GM18520 (cell line): ENCODE data around the gene PLCB1.

ENCODE experiments used
- ATAC-seq: cut with Tn5 transposase; IDR thresholded peaks from one replicate; pipeline ENCODE4 v1.9.1; 2021; ENCODE audit not compliant: unreplicated experiment

PLCB1 gene

GRCh38 chr20:8744228-8744844, 612.3 kb downstream of the PLCB1 start:
- no peak for ATAC-seq

- no peak for ATAC-seq
Measured at GRCh38 chr20:8749101-8749500, 617.0 kb downstream of the PLCB1 start.

GRCh38 chr20:8749986-8750385, 617.9 kb downstream of the PLCB1 start:
- ATAC-seq, result no peak

- ATAC-seq, result no peak
Measured at GRCh38 chr20:8755340-8756118, 623.5 kb downstream of the PLCB1 start.

- no peak for ATAC-seq
Measured at GRCh38 chr20:8756410-8756809, 624.3 kb downstream of the PLCB1 start.

- ATAC-seq, result no peak
Measured at GRCh38 chr20:8757146-8757545, 625.1 kb downstream of the PLCB1 start.

- ATAC-seq, result no peak
Measured at GRCh38 chr20:8764344-8764962, 632.4 kb downstream of the PLCB1 start.

GRCh38 chr20:8766868-8767390, 634.9 kb downstream of the PLCB1 start:
- ATAC-seq, result no peak

GRCh38 chr20:8774412-8774811, 642.3 kb downstream of the PLCB1 start:
- ATAC-seq, result no peak

GRCh38 chr20:8777911-8778310, 645.8 kb downstream of the PLCB1 start:
- ATAC-seq, result no peak

GRCh38 chr20:8778387-8778786, 646.3 kb downstream of the PLCB1 start:
- no peak for ATAC-seq

- no peak for ATAC-seq
Measured at GRCh38 chr20:8780915-8781314, 648.8 kb downstream of the PLCB1 start.

GRCh38 chr20:8782804-8783203, 650.7 kb downstream of the PLCB1 start:
- no peak for ATAC-seq

GRCh38 chr20:8783734-8784133, 651.7 kb downstream of the PLCB1 start:
- ATAC-seq, result no peak

- no peak for ATAC-seq
Measured at GRCh38 chr20:8786383-8786782, 654.3 kb downstream of the PLCB1 start.

- no peak for ATAC-seq
Measured at GRCh38 chr20:8787090-8787489, 655.0 kb downstream of the PLCB1 start.

- ATAC-seq, result no peak
Measured at GRCh38 chr20:8788275-8788674, 656.2 kb downstream of the PLCB1 start.

GRCh38 chr20:8788831-8789230, 656.8 kb downstream of the PLCB1 start:
- no peak for ATAC-seq

- ATAC-seq, result peak; percentile 48
Measured at GRCh38 chr20:8790442-8791074, 658.5 kb downstream of the PLCB1 start.

GRCh38 chr20:8795404-8795803, 663.3 kb downstream of the PLCB1 start:
- no peak for ATAC-seq

- ATAC-seq, result no peak
Measured at GRCh38 chr20:8796088-8796660, 664.1 kb downstream of the PLCB1 start.
